ENCODE results near the gene MAPK1IP1L.

The MAPK1IP1L gene

DNA sequence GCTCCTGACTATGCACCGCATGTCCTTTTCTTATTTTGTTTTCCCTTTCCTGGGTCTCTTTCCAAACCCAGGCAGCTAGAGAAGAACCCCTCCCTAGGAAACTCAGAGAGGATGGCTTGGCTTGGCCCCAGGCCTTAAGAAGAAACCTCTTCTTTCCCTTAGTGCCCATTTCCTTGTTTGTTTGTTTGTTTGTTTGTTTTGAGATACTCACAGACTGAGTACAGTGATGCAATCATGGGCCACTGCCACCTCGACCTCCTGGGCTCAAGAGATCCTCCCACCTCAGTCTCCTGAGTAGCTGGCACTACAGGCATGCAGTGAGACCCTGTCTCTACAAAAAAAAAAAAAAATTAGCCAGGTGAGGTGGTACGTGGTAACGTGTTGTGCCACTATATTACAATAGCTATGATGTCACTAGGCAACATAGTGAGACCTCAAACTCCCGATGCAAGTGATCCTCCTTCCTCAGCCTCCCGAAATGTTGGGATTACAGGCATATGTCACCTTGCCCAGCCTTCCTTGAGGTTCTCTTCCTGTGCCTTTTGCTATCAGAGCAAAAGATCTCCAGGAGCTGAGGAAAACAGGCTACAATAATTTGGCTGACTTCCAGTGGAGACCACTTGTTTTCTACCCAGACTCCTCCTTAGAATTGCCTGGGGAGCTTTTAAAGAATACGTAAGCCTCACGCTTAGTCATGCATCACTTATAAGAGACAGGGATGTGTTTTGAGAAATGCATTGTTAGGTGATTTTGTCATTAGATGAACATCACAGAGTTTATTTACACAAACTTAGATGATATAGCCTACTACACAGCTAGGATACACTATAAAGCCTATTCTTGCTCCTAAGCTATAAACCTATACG lies 43.1 kb downstream of the MAPK1IP1L start:
- no peak for DNase-seq (ENCODE audit: low read depth in 2 of 2)

GRCh38 chr14:55097881-55098560 lies 46.6 kb downstream of the MAPK1IP1L start:
- DNase-seq (ENCODE audit: low read depth in 2 of 2): peak in 1 of 2 donors; percentile 28

DNA sequence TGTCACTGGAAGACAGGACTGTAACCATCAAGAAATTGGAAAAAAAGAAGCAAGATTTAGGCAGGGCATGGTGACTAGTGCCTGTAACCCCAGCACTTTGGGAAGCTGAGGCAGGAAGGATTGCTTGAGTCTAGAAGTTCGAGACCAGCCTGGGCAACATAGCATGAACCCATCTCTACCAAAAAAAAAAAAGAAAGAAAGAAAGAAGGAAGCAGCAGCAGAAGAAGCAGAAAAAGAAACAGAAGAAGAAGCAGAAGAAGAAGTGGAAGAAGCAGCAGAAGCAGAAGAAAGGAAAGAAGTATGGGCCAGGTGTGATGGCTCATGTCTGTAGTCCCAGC lies 47.1 kb downstream of the MAPK1IP1L start:
- no peak for DNase-seq (ENCODE audit: low read depth in 2 of 2)

- DNase-seq (ENCODE audit: low read depth in 2 of 2): no peak
These were observed 48.3 kb downstream of the MAPK1IP1L start for GRCh38 chr14:55099756-55100155.

DNA sequence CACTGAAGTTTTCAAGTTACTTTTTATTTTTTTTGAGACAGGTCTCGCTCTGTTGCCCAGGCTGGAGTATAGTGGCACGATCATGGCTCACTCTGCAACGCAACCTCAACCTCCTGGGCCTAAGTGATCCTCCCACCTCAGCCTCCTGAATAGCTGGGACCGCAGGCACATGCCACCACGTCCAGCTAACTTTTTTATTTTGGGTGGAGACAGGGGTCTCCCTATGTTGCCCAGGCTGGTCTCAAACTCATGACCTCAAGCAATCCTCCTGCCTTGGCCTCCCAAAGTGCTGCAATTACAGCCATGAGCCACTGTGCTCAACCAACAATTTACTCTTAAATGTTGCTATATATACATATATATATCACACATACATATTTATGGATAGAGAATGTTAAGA lies 50.3 kb downstream of the MAPK1IP1L start:
- no peak for DNase-seq (ENCODE audit: low read depth in 2 of 2)

- no peak for DNase-seq (ENCODE audit: low read depth in 2 of 2)
These were observed 50.7 kb downstream of the MAPK1IP1L start for GRCh38 chr14:55102141-55102621.

- peak in 1 of 2 donors; percentile 23 for DNase-seq (ENCODE audit: low read depth in 2 of 2)
These were observed 51.7 kb downstream of the MAPK1IP1L start for GRCh38 chr14:55103005-55103640.

GRCh38 chr14:55103971-55104954 lies 52.8 kb downstream of the MAPK1IP1L start:
- no peak for DNase-seq (ENCODE audit: low read depth in 2 of 2)

GRCh38 chr14:55105991-55106390 lies 54.5 kb downstream of the MAPK1IP1L start:
- DNase-seq (ENCODE audit: low read depth in 2 of 2): no peak

- no peak for DNase-seq (ENCODE audit: low read depth in 2 of 2)
These were observed 56.5 kb downstream of the MAPK1IP1L start for GRCh38 chr14:55107766-55108554.

DNA sequence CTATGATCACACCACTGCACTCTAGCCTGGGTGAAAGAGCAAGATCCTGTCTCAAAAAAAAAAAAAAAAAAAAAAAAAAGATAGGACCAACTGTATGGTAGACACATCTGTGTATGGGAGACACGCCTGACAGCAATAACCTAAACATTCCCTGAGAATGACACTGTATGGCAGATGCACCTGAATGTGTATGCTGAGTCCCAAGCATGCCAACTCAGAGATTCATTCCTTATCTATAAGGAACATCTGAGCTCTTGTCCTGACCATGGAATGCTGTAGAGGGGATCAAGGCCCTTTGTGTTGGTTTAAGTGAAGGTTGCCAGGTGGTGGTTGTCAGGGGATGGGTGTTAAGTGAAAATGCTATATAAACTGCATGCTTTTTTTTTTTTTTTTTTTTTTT lies 58.4 kb downstream of the MAPK1IP1L start:
- DNase-seq (ENCODE audit: low read depth in 2 of 2): no peak

- no peak for DNase-seq (ENCODE audit: low read depth in 2 of 2)
These were observed 59.8 kb downstream of the MAPK1IP1L start for GRCh38 chr14:55111122-55111708.

DNA sequence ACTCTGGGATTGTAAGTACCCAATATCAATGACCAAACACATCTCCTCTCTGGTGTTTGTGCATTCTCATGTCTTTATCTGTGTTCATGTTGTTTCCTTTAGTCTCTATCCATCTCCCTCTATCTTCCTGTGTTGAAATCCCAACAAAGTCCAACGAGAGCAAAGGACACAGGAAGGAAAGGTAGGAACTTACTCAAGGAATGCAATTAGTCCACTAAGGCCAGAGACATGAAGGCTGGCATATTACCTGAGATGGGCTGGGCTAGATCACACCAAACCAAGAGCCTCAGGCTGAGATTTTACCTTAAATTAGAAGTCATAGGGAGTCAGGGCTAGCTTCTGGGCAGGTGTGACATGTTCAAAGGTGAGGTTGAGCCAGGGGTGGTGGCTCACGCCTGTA lies 63.3 kb downstream of the MAPK1IP1L start:
- no peak for DNase-seq (ENCODE audit: low read depth in 2 of 2)

DNA sequence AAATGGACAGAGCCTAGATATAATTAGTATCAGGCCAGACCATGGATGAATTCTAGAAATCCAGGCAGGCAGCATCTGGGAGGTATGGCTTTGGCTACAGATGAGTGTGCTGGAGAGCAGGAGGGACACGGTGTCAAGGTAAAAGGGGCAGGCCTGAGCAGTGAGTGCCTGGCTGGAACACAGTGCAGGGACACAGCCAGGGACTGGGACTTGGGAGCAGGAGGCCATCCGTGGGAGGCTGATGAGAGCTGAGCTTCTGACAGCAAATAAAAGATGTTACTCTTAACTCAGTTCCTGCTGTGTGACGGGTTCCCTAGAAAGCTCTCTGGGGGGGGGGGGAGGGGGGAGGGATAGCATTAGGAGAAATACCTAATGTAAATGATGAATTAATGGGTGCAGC lies 64.0 kb downstream of the MAPK1IP1L start:
- no peak for DNase-seq (ENCODE audit: low read depth in 2 of 2)

DNA sequence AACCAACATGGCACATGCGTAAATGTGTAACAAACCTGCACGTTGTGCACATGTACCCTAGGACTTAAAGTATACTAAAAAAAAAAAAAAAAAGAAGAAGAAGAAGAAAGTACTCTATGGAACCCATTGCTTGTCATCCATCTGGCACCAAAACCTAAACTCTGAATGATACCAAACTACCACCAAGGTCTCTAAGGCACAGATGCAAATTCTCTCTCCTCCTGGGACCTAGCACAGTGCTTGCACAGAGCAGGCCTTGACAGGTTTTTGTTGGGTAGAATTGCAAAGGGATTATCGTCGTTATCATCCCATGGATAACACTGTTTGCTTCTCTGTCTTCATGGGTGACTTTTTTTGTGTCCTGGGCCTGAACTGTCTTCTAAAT lies 64.4 kb downstream of the MAPK1IP1L start:
- no peak for DNase-seq (ENCODE audit: low read depth in 2 of 2)

- no peak for DNase-seq (ENCODE audit: low read depth in 2 of 2)
These were observed 65.0 kb downstream of the MAPK1IP1L start for GRCh38 chr14:55116246-55117030.

GRCh38 chr14:55117803-55118441 lies 66.5 kb downstream of the MAPK1IP1L start:
- no peak for DNase-seq (ENCODE audit: low read depth in 2 of 2)

DNA sequence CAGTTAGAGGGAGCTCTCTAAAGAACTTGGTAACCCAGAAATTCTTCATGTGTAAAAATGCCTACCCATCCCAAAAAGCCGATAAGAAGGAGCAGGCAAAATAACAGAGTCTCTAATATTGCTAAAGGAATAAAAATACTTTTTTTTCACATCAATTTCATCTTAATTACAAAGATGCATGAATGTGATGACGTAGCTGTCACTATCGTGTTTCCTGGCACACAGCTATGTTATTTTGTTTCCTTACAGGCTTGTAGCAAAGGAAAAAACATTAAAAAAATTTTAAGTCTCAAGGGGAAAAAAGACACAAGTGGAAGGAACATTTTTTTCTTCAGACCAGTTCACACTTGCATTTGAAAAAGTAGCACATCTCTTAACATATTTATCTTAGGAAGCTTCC lies 67.3 kb downstream of the MAPK1IP1L start:
- no peak for DNase-seq (ENCODE audit: low read depth in 2 of 2)

Measured in activated CD8-positive, alpha-beta memory T cell treated with anti-CD3 and anti-CD28 coated beads for 4 hours (primary cell).